GM18868 (cell line): Measurements from ENCODE around the gene ATG16L1.
A peak's percentile ranks its signal among the peaks of the same experiment; 100 is the strongest.

ENCODE experiments used
- ATAC-seq: cut with Tn5 transposase; IDR thresholded peaks from one replicate; pipeline ENCODE4 v1.9.1; 2021; ENCODE audit warnings: mild to moderate bottlenecking, moderate library complexity; ENCODE audit not compliant: unreplicated experiment

ATG16L1 gene

GRCh38 chr2:233251306-233252116, at the start of gene ATG16L1:
Gene ATG16L1 (plus strand): TSS chr2:233251673. CDS start chr2:233251828, 155 bp downstream.
- ATAC-seq: peak; percentile 95

GRCh38 chr2:233202531-233202944, 48.9 kb upstream of the ATG16L1 start:
- ATAC-seq: no peak

- ATAC-seq: no peak
Observed at GRCh38 chr2:233203060-233203459, 48.4 kb upstream of the ATG16L1 start.

- no peak for ATAC-seq
Observed at GRCh38 chr2:233204286-233204936, 47.1 kb upstream of the ATG16L1 start.

GRCh38 chr2:233208382-233209116, 42.9 kb upstream of the ATG16L1 start:
- no peak for ATAC-seq

GRCh38 chr2:233209117-233209532, 42.3 kb upstream of the ATG16L1 start:
- no peak for ATAC-seq

- no peak for ATAC-seq
Observed at GRCh38 chr2:233209533-233210171, 41.8 kb upstream of the ATG16L1 start.

- no peak for ATAC-seq
Observed at GRCh38 chr2:233210281-233210680, 41.2 kb upstream of the ATG16L1 start.

GRCh38 chr2:233210843-233211547, 40.5 kb upstream of the ATG16L1 start:
- no peak for ATAC-seq

- no peak for ATAC-seq
Observed at GRCh38 chr2:233211548-233211895, 40.0 kb upstream of the ATG16L1 start.

- ATAC-seq: no peak
Observed at GRCh38 chr2:233213011-233213410, 38.5 kb upstream of the ATG16L1 start.

GRCh38 chr2:233213975-233214374, 37.5 kb upstream of the ATG16L1 start:
- ATAC-seq: no peak

GRCh38 chr2:233217892-233218377, 33.5 kb upstream of the ATG16L1 start:
- ATAC-seq: no peak

GRCh38 chr2:233218836-233219235, 32.6 kb upstream of the ATG16L1 start:
- no peak for ATAC-seq

- ATAC-seq: no peak
Observed at GRCh38 chr2:233219848-233220247, 31.6 kb upstream of the ATG16L1 start.

GRCh38 chr2:233221378-233222063, 30.0 kb upstream of the ATG16L1 start:
- no peak for ATAC-seq

- peak; percentile 82 for ATAC-seq
Observed at GRCh38 chr2:233223059-233223894, 28.2 kb upstream of the ATG16L1 start.

- no peak for ATAC-seq
Observed at GRCh38 chr2:233225230-233226068, 26.0 kb upstream of the ATG16L1 start.
